ENCODE data around the gene SNAPC4.
"Not testable (repeated sequence)": the region's sequence is repeated elsewhere in the genome, so short reads cannot be mapped to it uniquely, and the experiment has no call there.

Gene SNAPC4

DNA sequence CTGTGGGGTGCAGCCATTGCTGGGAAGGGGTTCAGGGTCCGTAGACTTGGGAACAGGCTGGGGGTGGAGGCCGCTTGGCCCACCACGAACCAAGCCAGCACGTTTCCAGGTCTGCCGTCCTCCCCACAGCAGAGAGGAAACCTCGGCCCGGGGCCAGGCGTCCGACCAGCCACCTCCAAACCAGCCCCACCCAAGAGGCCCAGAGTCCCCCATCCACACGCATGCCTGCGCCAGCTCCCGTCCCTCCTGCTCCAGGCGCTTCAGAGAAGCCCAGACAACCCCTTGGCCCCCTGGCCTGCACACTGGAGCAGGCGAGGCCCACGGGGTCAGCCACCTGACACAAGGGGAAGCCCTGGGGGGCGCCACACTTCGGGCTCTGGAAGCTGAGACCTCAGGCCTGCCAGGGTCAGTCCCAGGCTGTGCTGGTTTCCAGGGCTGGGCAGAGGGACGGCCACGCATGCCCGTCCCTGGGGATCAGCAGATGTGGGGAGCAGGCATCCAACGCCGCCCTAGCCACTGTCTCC is 42.7 kb downstream of the SNAPC4 start:
- no peak for DNase-seq (ENCODE audit: low read depth)

DNA sequence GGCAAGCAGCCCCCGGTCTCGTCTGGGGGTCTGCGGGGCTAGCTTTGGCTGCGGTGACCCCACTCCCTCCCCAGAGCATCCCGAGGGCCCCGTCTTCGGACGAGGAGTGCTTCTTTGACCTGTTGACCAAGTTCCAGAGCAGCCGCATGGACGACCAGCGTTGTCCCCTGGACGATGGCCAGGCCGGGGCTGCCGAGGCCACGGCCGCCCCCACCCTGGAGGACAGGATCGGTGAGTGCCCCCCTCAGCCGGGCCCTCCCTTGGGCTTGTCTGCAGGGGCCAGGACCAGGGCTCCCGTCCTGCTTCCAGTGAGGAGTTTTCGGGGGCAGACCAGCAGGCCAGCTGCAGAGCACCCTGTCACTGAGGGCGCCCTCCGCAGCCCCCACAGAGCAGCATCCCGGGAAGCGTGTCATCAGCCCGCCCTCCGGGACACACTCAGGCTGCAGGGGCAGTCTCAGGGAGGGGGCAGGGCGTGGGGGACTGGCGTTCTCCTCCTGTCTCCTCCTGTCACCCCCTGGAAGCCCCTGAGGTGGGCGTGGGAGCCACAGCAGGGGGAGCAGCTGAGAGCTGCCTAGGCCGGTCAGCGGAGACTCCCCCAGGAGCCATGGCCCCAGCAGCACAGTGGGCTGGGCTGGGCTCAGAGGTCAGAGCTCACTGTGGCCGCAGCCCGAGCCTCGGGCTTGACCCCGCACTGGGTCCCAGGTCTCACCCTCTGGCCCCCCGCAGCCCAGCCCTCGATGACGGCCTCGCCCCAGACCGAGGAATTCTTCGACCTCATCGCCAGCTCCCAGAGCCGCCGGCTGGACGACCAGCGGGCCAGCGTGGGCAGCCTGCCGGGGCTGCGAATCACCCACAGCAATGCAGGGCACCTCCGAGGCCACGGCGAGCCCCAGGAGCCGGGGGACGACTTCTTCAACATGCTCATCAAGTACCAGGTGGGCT is 44.1 kb downstream of the SNAPC4 start:
- DNase-seq (ENCODE audit: low read depth), result no peak

DNA sequence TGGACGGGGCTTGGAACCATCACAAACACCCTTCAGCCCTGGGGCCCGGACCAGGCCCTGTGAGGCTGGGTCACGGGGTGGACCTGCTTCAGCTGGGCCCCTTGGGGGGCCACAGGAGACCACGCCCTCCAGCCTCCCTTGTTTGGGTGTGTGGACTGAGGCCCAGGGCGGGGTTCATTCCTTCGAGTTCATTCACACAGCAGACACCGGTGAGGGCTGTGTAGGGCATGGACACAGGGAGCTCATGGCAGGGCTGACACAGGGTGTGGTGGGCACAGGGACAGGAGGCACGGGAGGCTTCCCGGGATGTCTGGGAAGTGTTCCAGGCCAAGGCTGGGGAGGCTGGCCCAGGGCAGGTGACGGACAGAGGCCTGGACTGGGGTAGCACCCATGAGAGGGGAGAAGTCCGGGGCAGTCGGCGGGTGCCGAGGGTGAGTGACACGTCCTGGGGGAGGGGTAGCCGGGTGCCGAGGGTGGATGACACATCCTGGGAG is 45.3 kb downstream of the SNAPC4 start:
- DNase-seq (ENCODE audit: low read depth), result no peak

DNA sequence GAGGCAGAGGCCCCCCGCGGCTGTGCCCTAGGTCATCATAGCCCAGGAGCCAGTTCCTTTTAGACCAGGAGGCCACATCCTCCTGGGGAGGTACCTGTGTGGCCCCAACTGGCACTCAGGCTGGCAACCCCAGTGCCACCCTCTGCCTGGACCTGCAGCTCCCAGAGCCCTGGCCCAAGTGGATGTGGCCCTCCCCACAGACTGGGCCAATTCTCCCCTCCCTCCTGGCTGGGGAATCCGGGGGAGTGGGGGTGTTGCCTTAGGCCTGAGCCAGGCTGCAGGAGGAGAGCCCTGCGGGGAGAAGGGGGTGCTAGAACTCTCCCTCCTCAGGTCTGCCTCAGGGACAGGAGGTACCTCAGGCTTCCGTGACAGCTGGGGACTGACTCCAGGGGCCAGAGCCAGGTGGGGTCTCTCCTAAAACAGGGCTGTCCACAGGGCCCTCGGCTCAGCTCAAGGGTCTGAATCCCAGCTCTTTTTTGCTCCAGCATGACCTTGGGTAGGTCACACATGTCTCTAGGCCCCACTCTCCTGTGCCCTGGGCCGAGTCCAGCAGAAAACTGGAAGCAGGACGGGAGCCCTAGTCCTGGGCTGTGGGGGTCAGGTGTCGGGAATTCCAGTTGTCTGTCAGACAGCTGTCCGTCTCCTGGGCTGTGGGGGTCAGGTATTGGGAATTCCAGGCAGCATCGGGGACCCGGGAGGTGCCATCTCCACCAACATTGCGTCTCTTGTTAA is 46.0 kb downstream of the SNAPC4 start:
- no peak for DNase-seq (ENCODE audit: low read depth)

DNA sequence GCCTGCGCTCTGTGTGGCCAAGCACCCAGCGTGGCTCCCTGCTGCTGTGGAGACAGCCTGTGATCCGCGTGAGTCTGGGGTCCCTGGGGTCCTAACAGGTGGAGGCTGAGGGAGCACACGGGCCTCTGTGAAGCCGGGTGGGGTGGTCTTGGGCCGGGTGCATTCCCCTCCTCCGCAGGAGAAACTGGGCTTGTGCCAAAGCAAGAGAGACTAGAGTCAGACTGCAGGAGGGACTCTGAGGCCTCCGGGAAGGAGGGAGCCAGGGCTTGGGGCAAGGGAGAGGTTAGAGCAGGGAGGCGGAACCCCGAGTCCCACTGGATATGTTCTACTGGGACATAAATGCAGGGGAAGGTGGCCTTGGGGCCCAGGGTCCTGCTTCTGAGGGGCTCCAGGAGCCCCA is 46.9 kb downstream of the SNAPC4 start:
- no peak for DNase-seq (ENCODE audit: low read depth)

DNA sequence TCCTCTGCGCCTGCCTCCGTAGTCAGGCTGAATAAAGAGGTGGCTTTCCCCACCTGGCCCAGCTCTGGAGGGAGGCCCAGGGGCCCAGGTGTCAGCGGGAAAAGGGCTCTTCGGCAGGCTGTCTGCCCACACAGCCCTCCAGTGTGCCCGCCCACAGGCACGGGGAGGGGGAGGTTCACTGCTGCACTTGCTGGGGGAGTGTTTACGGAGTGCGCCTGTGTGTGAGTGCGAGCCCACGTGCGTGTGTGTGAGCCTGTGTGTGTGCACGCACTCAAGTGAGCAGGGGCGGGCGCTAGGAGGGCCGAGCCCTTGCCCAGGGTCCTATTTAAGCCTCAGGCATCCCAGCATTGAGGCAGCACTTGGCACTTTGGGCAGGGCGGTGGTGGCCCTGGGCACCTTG is 47.3 kb downstream of the SNAPC4 start:
- no peak for DNase-seq (ENCODE audit: low read depth)

DNA sequence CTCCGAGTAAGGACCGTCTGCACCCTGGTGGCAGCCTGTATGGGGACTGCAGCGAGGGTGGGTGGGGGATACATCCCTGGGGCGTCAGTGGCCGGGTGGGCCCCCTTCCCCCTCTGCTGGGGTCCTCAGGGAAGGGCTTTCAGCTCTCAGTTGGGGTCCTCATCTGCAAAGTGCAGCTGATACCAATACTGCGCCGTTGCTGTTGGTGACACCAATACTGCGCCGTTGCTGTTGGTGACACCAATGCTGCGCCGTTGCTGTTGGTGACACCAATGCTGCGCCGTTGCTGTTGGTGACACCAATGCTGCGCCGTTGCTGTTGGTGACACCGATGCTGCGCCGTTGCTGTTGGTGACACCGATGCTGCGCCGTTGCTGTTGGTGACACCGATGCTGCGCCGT is 48.1 kb downstream of the SNAPC4 start:
- not testable (repeated sequence) for DNase-seq (ENCODE audit: low read depth)

DNA sequence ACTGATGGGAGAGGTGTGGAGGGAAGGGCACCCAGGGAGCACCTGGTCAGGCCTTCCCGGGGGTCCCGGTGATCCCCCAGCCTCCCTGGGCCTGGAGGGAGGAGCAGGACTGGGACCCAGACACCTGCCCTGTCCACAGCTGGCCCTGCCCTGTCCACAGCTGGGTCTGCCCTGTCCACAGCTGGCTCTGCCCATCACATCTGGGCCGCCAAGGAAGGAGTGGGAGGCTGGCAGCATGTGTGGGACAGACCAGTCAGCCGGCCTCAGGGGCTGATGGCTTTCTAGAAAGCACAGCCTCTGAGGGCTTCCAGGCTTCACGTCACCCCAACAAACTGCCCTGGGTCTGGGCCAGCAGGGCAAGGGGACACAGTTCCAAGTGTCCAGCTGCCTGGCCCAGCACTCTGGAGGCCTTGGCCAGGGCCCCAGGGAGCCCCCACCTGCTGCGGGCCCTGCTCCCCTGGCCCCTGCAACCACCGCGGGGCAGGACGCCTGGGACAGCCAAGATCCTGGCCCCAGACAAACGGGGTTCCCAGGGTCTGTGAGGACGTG is 48.6 kb downstream of the SNAPC4 start:
- no peak for DNase-seq (ENCODE audit: low read depth)
